ENCODE measurements around the gene COA8.

The COA8 gene

GRCh38 chr14:103623883-103624482 lies 61.2 kb downstream of the COA8 start:
- H3K36me3 ChIP-seq, result no peaks in the 10 kb centered on the region
- no peaks in the 10 kb centered on the region for H3K9me3 ChIP-seq
- H3K4me1 ChIP-seq (ENCODE audit: control insufficient read depth in 1 of 2, insufficient read depth in 1 of 2, low read depth in 1 of 2, low read length in 1 of 2), result peaks cover 9 to 11% of the 10 kb centered on the region in 2 experiments
- no peak for TF ChIP-seq CTCF (IDR thresholded peaks at IDR 0.05)
- no peak overlapping the region for H3K4me3 ChIP-seq (ENCODE audit: low read depth in 1 of 2, low read length in 1 of 2)
- H3K27ac ChIP-seq, result no peak overlapping the region
- H3K27me3 ChIP-seq, result peaks cover 43% of the 10 kb centered on the region

GRCh38 chr14:103624860-103625259 lies 62.1 kb downstream of the COA8 start:
- no peak overlapping the region for H3K4me3 ChIP-seq (ENCODE audit: low read depth in 1 of 2, low read length in 1 of 2)
- H3K27me3 ChIP-seq, result peaks cover 43% of the 10 kb centered on the region
- H3K27ac ChIP-seq, result no peak overlapping the region
- TF ChIP-seq CTCF (IDR thresholded peaks at IDR 0.05), result no peak
- no peaks in the 10 kb centered on the region for H3K9me3 ChIP-seq
- no peaks in the 10 kb centered on the region for H3K36me3 ChIP-seq
- H3K4me1 ChIP-seq (ENCODE audit: control insufficient read depth in 1 of 2, insufficient read depth in 1 of 2, low read depth in 1 of 2, low read length in 1 of 2), result peaks cover 11 to 12% of the 10 kb centered on the region in 2 experiments

GRCh38 chr14:103625356-103626095 lies 62.8 kb downstream of the COA8 start:
- Histone ChIP-seq H3K4me3 (ENCODE audit: low read depth in 1 of 2, low read length in 1 of 2) (no peak overlapping the region), H3K4me1 (ENCODE audit: control insufficient read depth in 1 of 2, insufficient read depth in 1 of 2, low read depth in 1 of 2, low read length in 1 of 2) (peaks cover 17 to 18% of the 10 kb centered on the region in 2 experiments), H3K9me3 (no peaks in the 10 kb centered on the region), H3K36me3 (no peaks in the 10 kb centered on the region), H3K27me3 (peaks cover 43% of the 10 kb centered on the region), H3K27ac (no peak overlapping the region)
- no peak for TF ChIP-seq CTCF (IDR thresholded peaks at IDR 0.05)

GRCh38 chr14:103626146-103626850 lies 63.5 kb downstream of the COA8 start:
- Histone ChIP-seq H3K27ac (no peak overlapping the region), H3K36me3 (no peaks in the 10 kb centered on the region), H3K4me1 (ENCODE audit: control insufficient read depth in 1 of 2, insufficient read depth in 1 of 2, low read depth in 1 of 2, low read length in 1 of 2) (peaks cover 21 to 22% of the 10 kb centered on the region in 2 experiments), H3K9me3 (no peaks in the 10 kb centered on the region), H3K27me3 (peaks cover 43% of the 10 kb centered on the region), H3K4me3 (ENCODE audit: low read depth in 1 of 2, low read length in 1 of 2) (no peak overlapping the region)
- TF ChIP-seq CTCF (IDR thresholded peaks at IDR 0.05), result no peak

GRCh38 chr14:103627073-103628025 lies 64.6 kb downstream of the COA8 start:
- Histone ChIP-seq H3K27ac (no peak overlapping the region), H3K4me1 (ENCODE audit: control insufficient read depth in 1 of 2, insufficient read depth in 1 of 2, low read depth in 1 of 2, low read length in 1 of 2) (peaks cover 21 to 22% of the 10 kb centered on the region in 2 experiments)
- TF ChIP-seq CTCF (IDR thresholded peaks at IDR 0.05), result no peak

More at GRCh38 chr14:103627073-103628025, 64.6 kb downstream of the COA8 start:
- Histone ChIP-seq H3K4me3 (ENCODE audit: low read depth in 1 of 2, low read length in 1 of 2) (no peak overlapping the region), H3K27me3 (peaks cover 36% of the 10 kb centered on the region), H3K36me3 (no peaks in the 10 kb centered on the region), H3K9me3 (no peaks in the 10 kb centered on the region)
